ENCODE measurements around the gene HOXD13. TPM values are rescaled to one million over a fixed set of nuclear protein-coding genes. Genes with fewer than 3 reads are reported as not detected.

HOXD13 gene
- total RNA-seq, 1 experiment from 2014 or later, result 32.7 TPM

DNA sequence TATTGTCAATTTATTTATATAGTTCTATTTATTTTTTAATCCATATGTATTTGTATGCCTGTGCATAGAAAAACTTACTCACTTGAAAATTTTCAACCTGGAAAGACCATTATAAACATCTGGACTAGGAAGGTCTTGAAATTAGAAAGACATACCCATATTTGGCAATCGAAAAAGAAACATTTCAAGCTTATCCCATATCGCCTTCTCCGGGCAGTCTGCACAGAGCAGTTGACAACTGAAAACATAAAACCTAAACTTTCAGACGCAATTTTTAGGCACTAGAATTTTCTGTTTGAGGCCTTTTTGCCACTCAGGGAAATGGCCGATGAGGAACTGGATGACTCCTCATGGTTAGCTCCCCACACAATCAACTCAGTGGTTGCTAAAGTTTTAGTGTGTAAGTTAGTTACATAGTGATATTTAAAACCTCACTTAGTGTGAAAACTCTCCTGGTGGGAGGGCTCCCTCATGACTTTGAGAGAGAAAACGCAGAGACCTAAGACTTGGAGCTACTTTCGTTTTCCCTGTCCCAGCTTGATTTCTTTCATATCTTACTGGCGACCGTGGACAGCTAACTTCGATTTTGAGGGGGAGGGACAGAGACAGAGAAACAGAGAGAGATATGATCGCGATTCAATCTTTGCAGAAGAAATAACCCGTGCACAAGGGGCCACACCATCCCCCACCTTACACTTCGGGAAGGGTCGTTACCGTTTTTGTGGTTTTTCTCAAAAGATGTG lies 3.9 kb downstream of the HOXD13 start:
- BruUV-seq (replicated peaks), result TSS peak; percentile 44
- Histone ChIP-seq H3K36me3 (ENCODE audit: insufficient read depth, low read length, poor library complexity, severe bottlenecking) (peaks cover 7% of the 10 kb centered on the region), H3K4me3 (ENCODE audit: low read depth, low read length, poor library complexity, severe bottlenecking) (peak overlapping the region; percentile 68), H3K27ac (ENCODE audit: low read depth, low read length, poor library complexity, severe bottlenecking) (peak overlapping the region; percentile 87), H3K27me3 (replicated peaks; ENCODE audit: insufficient read depth, low read depth, low read length, poor library complexity) (no peaks in the 10 kb centered on the region), H3K4me1 (ENCODE audit: insufficient read depth, low read length, poor library complexity, severe bottlenecking) (peaks cover 33% of the 10 kb centered on the region), H3K9me3 (ENCODE audit: low read depth, low read length, poor library complexity, severe bottlenecking) (no peaks in the 10 kb centered on the region)
- intact Hi-C loops (cut with micrococcal nuclease; ENCODE audit: unreplicated experiment), result loop anchor here (5.0 to 10.0 kb wide), 3 partner anchors 1064 to 1394 kb away; partner anchors contain the start of gene CHN1
- CTCF ChIA-PET, result interaction anchor here (0.6 to 2.4 kb wide), 7 partner anchors 8 to 1348 kb away, joined by 3 to 18 read pairs (median 4); no protein-coding TSS in a partner anchor
- TF ChIP-seq CTCF (conservative IDR thresholded peaks at IDR 0.05; ENCODE audit: low read depth, low read length) (no peak), EZH2 (IDR thresholded peaks at IDR 0.05; ENCODE audit: borderline replicate concordance, low read depth, low read length, poor library complexity, severe bottlenecking) (no peak)
- peak; percentile 64 for DNase-seq (ENCODE audit: low spot score)
- POLR2A ChIA-PET (ENCODE audit: low non-redundant PET), result interaction anchor here (0.5 kb wide), 1 partner anchor 10 kb away, joined by 3 read pairs; no protein-coding TSS in a partner anchor

DNA sequence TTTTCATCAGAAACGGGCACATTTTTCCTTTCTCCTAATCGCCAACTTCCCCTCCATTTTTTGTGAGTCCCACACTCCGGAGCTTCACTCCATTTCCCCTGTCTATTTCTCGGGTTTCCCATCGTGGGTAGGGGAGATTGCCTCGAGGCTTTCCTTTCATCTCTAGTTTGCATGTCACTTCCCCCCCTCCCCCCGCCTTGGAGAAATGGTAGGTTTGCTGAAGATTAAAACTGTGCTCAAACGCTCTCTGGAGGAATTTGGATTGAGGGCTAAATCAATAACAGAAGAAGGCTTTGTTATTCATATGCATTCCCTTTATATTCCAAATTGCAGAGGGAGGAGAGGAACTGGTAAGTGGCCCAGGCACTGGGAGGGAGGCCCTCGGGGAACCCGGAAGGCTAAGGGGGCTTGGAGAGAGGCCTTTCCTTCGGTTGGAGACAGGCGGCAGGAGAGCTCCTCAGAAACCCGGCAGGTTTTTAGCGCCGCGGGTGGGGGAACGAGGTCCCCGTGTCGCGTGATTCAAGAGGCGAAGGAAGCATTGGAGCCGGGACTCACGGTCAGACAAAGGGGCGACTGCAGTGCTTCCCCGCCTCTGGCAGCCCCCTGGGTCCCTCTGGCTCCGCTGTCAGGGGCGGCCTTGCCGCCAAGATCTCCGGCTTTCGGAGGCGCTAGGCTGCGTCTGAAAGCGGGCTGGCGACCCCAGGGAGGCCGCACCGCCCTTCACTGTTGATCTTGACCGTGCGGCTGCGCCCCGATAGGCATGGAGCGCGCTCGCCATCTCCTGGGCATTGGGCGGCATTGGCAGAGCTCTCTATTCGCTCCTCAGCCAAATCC lies 4.7 kb downstream of the HOXD13 start:
- Histone ChIP-seq H3K9me3 (ENCODE audit: low read depth, low read length, poor library complexity, severe bottlenecking) (no peaks in the 10 kb centered on the region), H3K36me3 (ENCODE audit: insufficient read depth, low read length, poor library complexity, severe bottlenecking) (peaks cover 7% of the 10 kb centered on the region), H3K4me3 (ENCODE audit: low read depth, low read length, poor library complexity, severe bottlenecking) (peak overlapping the region; percentile 68), H3K4me1 (ENCODE audit: insufficient read depth, low read length, poor library complexity, severe bottlenecking) (peaks cover 41% of the 10 kb centered on the region), H3K27me3 (replicated peaks; ENCODE audit: insufficient read depth, low read depth, low read length, poor library complexity) (no peaks in the 10 kb centered on the region), H3K27ac (ENCODE audit: low read depth, low read length, poor library complexity, severe bottlenecking) (peak overlapping the region; percentile 87)
- BruUV-seq (replicated peaks), result no TSS peak
- ChIA-PET CTCF (interaction anchor here (0.6 to 2.4 kb wide), 10 partner anchors 7 to 1348 kb away, joined by 3 to 18 read pairs (median 4); no protein-coding TSS in a partner anchor), POLR2A (ENCODE audit: low non-redundant PET) (interaction anchor here (0.5 to 0.8 kb wide), 2 partner anchors 9 kb away, joined by 3 to 5 read pairs; no protein-coding TSS in a partner anchor)
- DNase-seq (ENCODE audit: low spot score), result peak; percentile 95
- TF ChIP-seq EZH2 (IDR thresholded peaks at IDR 0.05; ENCODE audit: borderline replicate concordance, low read depth, low read length, poor library complexity, severe bottlenecking) (no peak), CTCF (conservative IDR thresholded peaks at IDR 0.05; ENCODE audit: low read depth, low read length) (peak; percentile 93)
- intact Hi-C loops (cut with micrococcal nuclease; ENCODE audit: unreplicated experiment), result loop anchor here (1.0 to 10.0 kb wide), 4 partner anchors 846 to 1395 kb away; partner anchors contain the start of gene CHN1

GRCh38 chr2:176097820-176098365 lies 5.4 kb downstream of the HOXD13 start:
- POLR2A ChIA-PET (ENCODE audit: low non-redundant PET), result interaction anchor here (0.8 kb wide), 1 partner anchor 9 kb away, joined by 5 read pairs; no protein-coding TSS in a partner anchor
- TF ChIP-seq EZH2 (IDR thresholded peaks at IDR 0.05; ENCODE audit: borderline replicate concordance, low read depth, low read length, poor library complexity, severe bottlenecking), result no peak
- no peak for TF ChIP-seq CTCF (conservative IDR thresholded peaks at IDR 0.05; ENCODE audit: low read depth, low read length)
- H3K4me1 ChIP-seq (ENCODE audit: insufficient read depth, low read length, poor library complexity, severe bottlenecking), result peaks cover 48% of the 10 kb centered on the region
- DNase-seq (ENCODE audit: low spot score), result no peak
- H3K9me3 ChIP-seq (ENCODE audit: low read depth, low read length, poor library complexity, severe bottlenecking), result no peaks in the 10 kb centered on the region
- no peaks in the 10 kb centered on the region for H3K27me3 ChIP-seq (replicated peaks; ENCODE audit: insufficient read depth, low read depth, low read length, poor library complexity)
- H3K4me3 ChIP-seq (ENCODE audit: low read depth, low read length, poor library complexity, severe bottlenecking), result peak overlapping the region; percentile 68
- intact Hi-C loops (cut with micrococcal nuclease; ENCODE audit: unreplicated experiment), result loop anchor here (1.0 to 10.0 kb wide), 4 partner anchors 847 to 1396 kb away; partner anchors contain the start of gene CHN1
- H3K27ac ChIP-seq (ENCODE audit: low read depth, low read length, poor library complexity, severe bottlenecking), result peak overlapping the region; percentile 87
- CTCF ChIA-PET, result interaction anchor here (0.9 to 2.4 kb wide), 7 partner anchors 9 to 846 kb away, joined by 3 to 18 read pairs (median 4); no protein-coding TSS in a partner anchor
- BruUV-seq (replicated peaks), result no TSS peak
- peaks cover 7% of the 10 kb centered on the region for H3K36me3 ChIP-seq (ENCODE audit: insufficient read depth, low read length, poor library complexity, severe bottlenecking)
